Endothelial cell (in vitro differentiated cells): ENCODE results near the gene ORMDL2. TPM values are rescaled to one million over a fixed set of nuclear protein-coding genes. Genes with fewer than 3 reads are reported as not detected.

ENCODE experiments used
- DNase-seq: peaks from one replicate; pipeline ENCODE4 v3.0.0; 2021; ENCODE audit warnings: low spot score
- H3K27ac Mint-ChIP-seq: one replicate; pipeline ENCODE4 v1.8.0; 2021; ENCODE audit warnings: mixed read lengths, inconsistent platforms; ENCODE audit not compliant: unreplicated experiment
- H3K27me3 Mint-ChIP-seq: one replicate; pipeline ENCODE4 v1.8.0; 2021; ENCODE audit warnings: mild to moderate bottlenecking, moderate library complexity, mixed read lengths, inconsistent platforms; ENCODE audit not compliant: unreplicated experiment
- H3K36me3 Mint-ChIP-seq: one replicate; pipeline ENCODE4 v1.8.0; 2021; ENCODE audit warnings: mild to moderate bottlenecking, low read depth, mixed read lengths, inconsistent platforms; ENCODE audit not compliant: unreplicated experiment
- H3K4me1 Mint-ChIP-seq: one replicate; pipeline ENCODE4 v1.8.0; 2021; ENCODE audit warnings: mild to moderate bottlenecking, mixed read lengths, inconsistent platforms; ENCODE audit not compliant: unreplicated experiment
- H3K4me3 Mint-ChIP-seq: one replicate; pipeline ENCODE4 v1.8.0; 2021; ENCODE audit warnings: mild to moderate bottlenecking, mixed read lengths, inconsistent platforms; ENCODE audit not compliant: unreplicated experiment
- H3K9me3 Mint-ChIP-seq: one replicate; pipeline ENCODE4 v1.8.0; 2021; ENCODE audit warnings: mixed read lengths, inconsistent platforms; ENCODE audit not compliant: unreplicated experiment
- CTCF ChIP-seq: fragments of 200-600 bp; sonication (generic); IDR thresholded peaks from one replicate; pipeline ENCODE4 v1.5.0; 2021; ENCODE audit warnings: antibody characterized with exemption; ENCODE audit not compliant: unreplicated experiment
- total RNA-seq: library from RNA; stranded (reverse); fragmentation: NEBNext Ultra II Directional; extraction: Animal tissue kit (Norgen Biotek cat#: 25700); gene quantifications from one replicate; pipeline ENCODE4 v1.2.1, GENCODE V29; 2021; ENCODE audit not compliant: unreplicated experiment

ORMDL2 gene
- total RNA-seq, 1 donor from 2014 or later = 33.9 TPM

- Mint-ChIP-seq H3K27me3 (peaks cover 8% of the 10 kb centered on the region), H3K36me3 (peaks cover 14% of the 10 kb centered on the region), H3K4me3 (peak overlapping the region; percentile 29), H3K27ac (no peak overlapping the region), H3K4me1 (peaks cover 9% of the 10 kb centered on the region), H3K9me3 (no peaks in the 10 kb centered on the region)
- TF ChIP-seq CTCF = no peak
- DNase-seq = no peak
Observed at GRCh38 chr12:55838361-55838760, 20.5 kb downstream of the ORMDL2 start.

GRCh38 chr12:55839345-55840140 lies 21.7 kb downstream of the ORMDL2 start:
- TF ChIP-seq CTCF = no peak
- Mint-ChIP-seq H3K9me3 (no peaks in the 10 kb centered on the region), H3K27ac (no peak overlapping the region), H3K36me3 (peaks cover 14% of the 10 kb centered on the region), H3K4me1 (peaks cover 7% of the 10 kb centered on the region), H3K27me3 (peaks cover 8% of the 10 kb centered on the region), H3K4me3 (no peak overlapping the region)
- DNase-seq = no peak

GRCh38 chr12:55840581-55841351 lies 22.9 kb downstream of the ORMDL2 start:
- H3K36me3 Mint-ChIP-seq = peaks cover 14% of the 10 kb centered on the region
- DNase-seq = no peak
- H3K4me1 Mint-ChIP-seq = peaks cover 7% of the 10 kb centered on the region
- no peak for TF ChIP-seq CTCF
- no peak overlapping the region for H3K27ac Mint-ChIP-seq
- peaks cover 8% of the 10 kb centered on the region for H3K27me3 Mint-ChIP-seq
- H3K4me3 Mint-ChIP-seq = peak overlapping the region; percentile 11
- H3K9me3 Mint-ChIP-seq = no peaks in the 10 kb centered on the region

GRCh38 chr12:55842681-55843429 lies 25.0 kb downstream of the ORMDL2 start, which contains the start of gene MMP19:
MMP19 (minus strand) TSS chr12:55842936; CDS start chr12:55842830, 106 bp downstream.
- no peak within 1 kb of the TSS for H3K4me3 Mint-ChIP-seq
- H3K27ac Mint-ChIP-seq = peak within 1 kb of the TSS; percentile 70

More at GRCh38 chr12:55842681-55843429, 25.0 kb downstream of the ORMDL2 start, which contains the start of gene MMP19:
- Mint-ChIP-seq H3K36me3 (peaks cover 6% of the 10 kb centered on the region), H3K4me1 (peaks cover 4% of the 10 kb centered on the region), H3K27me3 (peaks cover 10% of the 10 kb centered on the region), H3K9me3 (no peaks in the 10 kb centered on the region)
- TF ChIP-seq CTCF = no peak
- DNase-seq = no peak
